Measurements from ENCODE around the gene TRIM14. TPM values are rescaled to one million over a fixed set of nuclear protein-coding genes. Genes with fewer than 3 reads are reported as not detected.

The TRIM14 gene
- total and polyA plus RNA-seq, 2 of the 13 experiments (the other 11 are each of a cell fraction or from before 2014, with no cell fraction given) = 9.2 to 13.0 TPM

DNA sequence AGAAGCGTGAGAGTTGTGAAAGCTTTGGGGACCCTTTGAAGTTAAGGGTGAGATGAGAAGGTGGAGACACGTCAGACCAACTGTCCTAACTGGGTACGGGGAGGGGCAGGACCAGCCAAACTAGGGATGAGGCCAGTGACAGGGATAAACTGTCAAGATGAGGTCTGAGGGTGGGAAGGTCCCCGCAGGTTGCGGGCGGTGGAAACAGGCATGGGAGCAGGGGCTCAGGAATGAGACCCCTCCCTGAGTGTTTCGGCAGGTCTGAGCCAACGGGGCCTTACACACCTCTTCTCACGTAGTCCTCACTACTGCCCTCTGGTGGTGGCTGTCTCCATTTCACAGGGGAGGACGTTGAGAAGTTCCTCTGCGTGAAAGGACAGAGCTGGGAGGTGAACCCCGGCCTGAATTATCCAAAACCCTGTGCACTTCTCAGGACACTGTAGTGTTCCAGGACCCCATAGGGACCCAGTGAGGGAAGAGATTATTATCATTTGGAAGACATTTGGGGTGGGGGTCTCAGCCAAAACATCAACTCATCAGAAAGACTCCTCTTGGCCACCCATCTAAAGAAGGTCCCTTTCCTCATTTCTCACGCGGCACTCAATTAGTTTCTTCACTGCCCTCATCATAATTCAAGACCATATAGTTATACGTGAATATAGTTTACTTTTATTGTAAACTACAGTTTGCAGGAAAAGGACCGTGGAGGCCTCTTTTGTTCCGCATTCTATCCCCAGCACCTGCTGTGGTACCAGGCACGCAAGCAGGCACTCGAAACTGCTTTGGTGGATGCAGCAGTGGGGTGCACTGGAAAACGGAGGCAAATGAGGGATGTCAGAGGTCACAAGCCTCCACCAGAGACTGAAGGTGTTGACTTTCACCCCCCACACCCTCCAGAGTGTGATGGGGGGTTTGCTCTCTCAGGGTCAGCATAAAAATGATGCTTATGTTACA, 84.2 kb downstream of the TRIM14 start (continued):
- TF ChIP-seq TRAFD1 (CRISPR knock-in tag; IDR thresholded peaks at IDR 0.05; ENCODE audit: borderline replicate concordance) = no peak
- TF ChIP-seq, protein P1, sequence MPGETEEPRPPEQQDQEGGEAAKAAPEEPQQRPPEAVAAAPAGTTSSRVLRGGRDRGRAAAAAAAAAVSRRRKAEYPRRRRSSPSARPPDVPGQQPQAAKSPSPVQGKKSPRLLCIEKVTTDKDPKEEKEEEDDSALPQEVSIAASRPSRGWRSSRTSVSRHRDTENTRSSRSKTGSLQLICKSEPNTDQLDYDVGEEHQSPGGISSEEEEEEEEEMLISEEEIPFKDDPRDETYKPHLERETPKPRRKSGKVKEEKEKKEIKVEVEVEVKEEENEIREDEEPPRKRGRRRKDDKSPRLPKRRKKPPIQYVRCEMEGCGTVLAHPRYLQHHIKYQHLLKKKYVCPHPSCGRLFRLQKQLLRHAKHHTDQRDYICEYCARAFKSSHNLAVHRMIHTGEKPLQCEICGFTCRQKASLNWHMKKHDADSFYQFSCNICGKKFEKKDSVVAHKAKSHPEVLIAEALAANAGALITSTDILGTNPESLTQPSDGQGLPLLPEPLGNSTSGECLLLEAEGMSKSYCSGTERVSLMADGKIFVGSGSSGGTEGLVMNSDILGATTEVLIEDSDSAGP (CRISPR knock-in tag; IDR thresholded peaks at IDR 0.05; ENCODE audit: borderline replicate concordance) = 0 out of 2 replicates have a peak, but pooled peaks have one; percentile 37
- TF ChIP-seq, protein P2, sequence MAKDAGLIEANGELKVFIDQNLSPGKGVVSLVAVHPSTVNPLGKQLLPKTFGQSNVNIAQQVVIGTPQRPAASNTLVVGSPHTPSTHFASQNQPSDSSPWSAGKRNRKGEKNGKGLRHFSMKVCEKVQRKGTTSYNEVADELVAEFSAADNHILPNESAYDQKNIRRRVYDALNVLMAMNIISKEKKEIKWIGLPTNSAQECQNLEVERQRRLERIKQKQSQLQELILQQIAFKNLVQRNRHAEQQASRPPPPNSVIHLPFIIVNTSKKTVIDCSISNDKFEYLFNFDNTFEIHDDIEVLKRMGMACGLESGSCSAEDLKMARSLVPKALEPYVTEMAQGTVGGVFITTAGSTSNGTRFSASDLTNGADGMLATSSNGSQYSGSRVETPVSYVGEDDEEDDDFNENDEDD (CRISPR knock-in tag; IDR thresholded peaks at IDR 0.05; ENCODE audit: borderline replicate concordance) = no peak
- no peak for TF ChIP-seq FOXK2 (IDR thresholded peaks at IDR 0.05)
- TF ChIP-seq MTF2 (CRISPR knock-in tag; IDR thresholded peaks at IDR 0.05; ENCODE audit: borderline replicate concordance) = no peak
- TF ChIP-seq HNRNPL (IDR thresholded peaks at IDR 0.05; ENCODE audit: low read depth, low read length) = no peak
- TF ChIP-seq ZNF652 (CRISPR knock-in tag; IDR thresholded peaks at IDR 0.05; ENCODE audit: borderline replicate concordance, low read depth) = no peak
- peak; percentile 56; the same call in 1 of the 2 replicates for TF ChIP-seq ZBTB33 (CRISPR knock-in tag; IDR thresholded peaks at IDR 0.05)
- TF ChIP-seq FUBP1 (CRISPR knock-in tag; IDR thresholded peaks at IDR 0.05; ENCODE audit: borderline replicate concordance) = no peak
- TF ChIP-seq, protein P3, sequence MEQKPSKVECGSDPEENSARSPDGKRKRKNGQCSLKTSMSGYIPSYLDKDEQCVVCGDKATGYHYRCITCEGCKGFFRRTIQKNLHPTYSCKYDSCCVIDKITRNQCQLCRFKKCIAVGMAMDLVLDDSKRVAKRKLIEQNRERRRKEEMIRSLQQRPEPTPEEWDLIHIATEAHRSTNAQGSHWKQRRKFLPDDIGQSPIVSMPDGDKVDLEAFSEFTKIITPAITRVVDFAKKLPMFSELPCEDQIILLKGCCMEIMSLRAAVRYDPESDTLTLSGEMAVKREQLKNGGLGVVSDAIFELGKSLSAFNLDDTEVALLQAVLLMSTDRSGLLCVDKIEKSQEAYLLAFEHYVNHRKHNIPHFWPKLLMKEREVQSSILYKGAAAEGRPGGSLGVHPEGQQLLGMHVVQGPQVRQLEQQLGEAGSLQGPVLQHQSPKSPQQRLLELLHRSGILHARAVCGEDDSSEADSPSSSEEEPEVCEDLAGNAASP (CRISPR knock-in tag; IDR thresholded peaks at IDR 0.05; ENCODE audit: borderline replicate concordance) = no peak
- TF ChIP-seq, protein P4, sequence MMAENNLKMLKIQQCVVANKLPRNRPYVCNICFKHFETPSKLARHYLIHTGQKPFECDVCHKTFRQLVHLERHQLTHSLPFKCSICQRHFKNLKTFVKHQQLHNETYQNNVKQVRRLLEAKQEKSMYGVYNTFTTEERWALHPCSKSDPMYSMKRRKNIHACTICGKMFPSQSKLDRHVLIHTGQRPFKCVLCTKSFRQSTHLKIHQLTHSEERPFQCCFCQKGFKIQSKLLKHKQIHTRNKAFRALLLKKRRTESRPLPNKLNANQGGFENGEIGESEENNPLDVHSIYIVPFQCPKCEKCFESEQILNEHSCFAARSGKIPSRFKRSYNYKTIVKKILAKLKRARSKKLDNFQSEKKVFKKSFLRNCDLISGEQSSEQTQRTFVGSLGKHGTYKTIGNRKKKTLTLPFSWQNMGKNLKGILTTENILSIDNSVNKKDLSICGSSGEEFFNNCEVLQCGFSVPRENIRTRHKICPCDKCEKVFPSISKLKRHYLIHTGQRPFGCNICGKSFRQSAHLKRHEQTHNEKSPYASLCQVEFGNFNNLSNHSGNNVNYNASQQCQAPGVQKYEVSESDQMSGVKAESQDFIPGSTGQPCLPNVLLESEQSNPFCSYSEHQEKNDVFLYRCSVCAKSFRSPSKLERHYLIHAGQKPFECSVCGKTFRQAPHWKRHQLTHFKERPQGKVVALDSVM (CRISPR knock-in tag; IDR thresholded peaks at IDR 0.05) = no peak

All from HepG2 (cell line).